Stimulated activated CD4-positive, alpha-beta T cell treated with anti-CD3 and anti-CD28 coated beads, Interleukin-15, amount 100 ng/mL, for 1 hour (primary cell): Measurements from ENCODE around the gene PITX3.
"Not testable (repeated sequence)": the region's sequence is repeated elsewhere in the genome, so short reads cannot be mapped to it uniquely, and the experiment has no call there.

Experiments
- DNase-seq, 2 donors: peaks; one replicate each; pipeline ENCODE4 v3.0.0-alpha.2; 2020; ENCODE audit warnings: low read depth in 1 of 2, low spot score in 1 of 2

The PITX3 gene

GRCh38 chr10:102227050-102227449 is 14.3 kb downstream of the PITX3 start:
- DNase-seq, result no peak

GRCh38 chr10:102226542-102226870 is 14.8 kb downstream of the PITX3 start:
- no peak for DNase-seq

GRCh38 chr10:102225646-102226541 is 15.4 kb downstream of the PITX3 start, which contains the start of gene ELOVL3:
Gene ELOVL3 (plus strand): TSS chr10:102226299. CDS start chr10:102226549, 250 bp downstream.
- peak; percentile 64 to 66 for DNase-seq

- no peak for DNase-seq
Observed at GRCh38 chr10:102222797-102223196, 18.5 kb downstream of the PITX3 start.

GRCh38 chr10:102220612-102221011 is 20.7 kb downstream of the PITX3 start:
- no peak for DNase-seq

GRCh38 chr10:102219370-102219769 is 21.9 kb downstream of the PITX3 start:
- no peak for DNase-seq

- not testable (repeated sequence) for DNase-seq
Observed at GRCh38 chr10:102213599-102213998, 27.7 kb downstream of the PITX3 start.

- no peak for DNase-seq
Observed at GRCh38 chr10:102211615-102212299, 29.6 kb downstream of the PITX3 start.

GRCh38 chr10:102208311-102209035 is 32.8 kb downstream of the PITX3 start:
- DNase-seq, result no peak

GRCh38 chr10:102202386-102202785 is 38.9 kb downstream of the PITX3 start:
- no peak for DNase-seq

- no peak for DNase-seq
Observed at GRCh38 chr10:102200751-102201640, 40.3 kb downstream of the PITX3 start.

- DNase-seq, result no peak
Observed at GRCh38 chr10:102198027-102198426, 43.3 kb downstream of the PITX3 start.

- DNase-seq, result no peak
Observed at GRCh38 chr10:102196893-102197292, 44.4 kb downstream of the PITX3 start.

GRCh38 chr10:102195296-102195870 is 45.9 kb downstream of the PITX3 start:
- no peak for DNase-seq

GRCh38 chr10:102191956-102192355 is 49.4 kb downstream of the PITX3 start:
- DNase-seq, result no peak

GRCh38 chr10:102188941-102189898 is 52.1 kb downstream of the PITX3 start:
- DNase-seq, result not testable (repeated sequence)

- no peak for DNase-seq
Observed at GRCh38 chr10:102188298-102188940, 52.9 kb downstream of the PITX3 start.

GRCh38 chr10:102185811-102186527 is 55.3 kb downstream of the PITX3 start:
- no peak for DNase-seq
